ENCODE measurements around the gene GP5.

Gene GP5

GRCh38 chr3:194399166-194399565 is at the start of gene GP5:
GP5 (minus strand) TSS chr3:194399266; CDS start chr3:194398282, 984 bp downstream.
- DNase-seq: no peak

GRCh38 chr3:194447657-194448056 is 48.6 kb upstream of the GP5 start:
- DNase-seq: no peak

- DNase-seq: no peak
Measured at GRCh38 chr3:194447161-194447560, 48.1 kb upstream of the GP5 start.

- no peak for DNase-seq
Measured at GRCh38 chr3:194446754-194447153, 47.7 kb upstream of the GP5 start.

GRCh38 chr3:194446172-194446571 is 47.1 kb upstream of the GP5 start:
- DNase-seq: no peak

- DNase-seq: no peak
Measured at GRCh38 chr3:194443901-194444300, 44.8 kb upstream of the GP5 start.

- no peak for DNase-seq
Measured at GRCh38 chr3:194440756-194441155, 41.7 kb upstream of the GP5 start.

GRCh38 chr3:194439881-194440550 is 41.0 kb upstream of the GP5 start:
- no peak for DNase-seq

GRCh38 chr3:194434503-194434902 is 35.4 kb upstream of the GP5 start:
- DNase-seq: no peak

- DNase-seq: no peak
Measured at GRCh38 chr3:194431554-194431953, 32.5 kb upstream of the GP5 start.

- DNase-seq: no peak
Measured at GRCh38 chr3:194425399-194425798, 26.3 kb upstream of the GP5 start.

GRCh38 chr3:194424953-194425352 is 25.9 kb upstream of the GP5 start:
- no peak for DNase-seq

GRCh38 chr3:194424373-194424772 is 25.3 kb upstream of the GP5 start:
- no peak for DNase-seq

- no peak for DNase-seq
Measured at GRCh38 chr3:194423317-194423716, 24.3 kb upstream of the GP5 start.

GRCh38 chr3:194422188-194422587 is 23.1 kb upstream of the GP5 start:
- DNase-seq: no peak

GRCh38 chr3:194418671-194419070 is 19.6 kb upstream of the GP5 start:
- DNase-seq: no peak

- DNase-seq: no peak
Measured at GRCh38 chr3:194407423-194407822, 8.4 kb upstream of the GP5 start.

GRCh38 chr3:194405766-194406165 is 6.7 kb upstream of the GP5 start:
- DNase-seq: no peak

- DNase-seq: no peak
Measured at GRCh38 chr3:194404365-194405140, 5.5 kb upstream of the GP5 start.

GRCh38 chr3:194401868-194402329 is 2.8 kb upstream of the GP5 start:
- DNase-seq: no peak

GRCh38 chr3:194401346-194401745 is 2.3 kb upstream of the GP5 start:
- no peak for DNase-seq

GRCh38 chr3:194399874-194400411 is 877 bp upstream of the GP5 start:
- DNase-seq: no peak

GRCh38 chr3:194397757-194398312 is 1.2 kb downstream of the GP5 start:
- no peak for DNase-seq

Data from CD4-positive, alpha-beta T cell treated with Interleukin-15 for 1 hour (primary cell).